ENCODE results near the gene PRDM16. TPM values are rescaled to one million over a fixed set of nuclear protein-coding genes. Genes with fewer than 3 reads are reported as not detected.

The PRDM16 gene
- total and polyA plus RNA-seq, 2 experiments from 2014 or later: 0.14 to 0.16 TPM

DNA sequence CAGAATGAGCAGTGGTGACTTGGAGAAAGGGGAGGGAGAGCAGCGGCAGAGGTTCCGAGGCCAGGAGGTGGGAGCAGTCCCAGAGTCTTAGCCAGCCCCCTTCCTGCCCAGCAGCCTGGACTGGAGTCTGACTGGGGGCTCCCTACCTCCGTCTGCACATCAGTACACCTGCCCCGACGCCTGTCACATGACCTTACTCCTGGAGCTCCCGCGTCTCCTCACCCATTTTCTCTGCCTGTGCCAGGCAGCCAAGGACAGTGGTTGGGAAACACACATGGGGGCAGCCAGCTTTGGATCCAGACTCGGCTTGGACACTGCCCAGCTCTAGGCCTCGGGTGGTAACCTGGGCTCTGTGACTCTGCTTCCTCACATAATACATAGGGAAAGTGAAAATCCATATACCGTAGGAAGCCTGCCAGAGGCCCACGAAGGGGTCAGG, 30.9 kb upstream of the PRDM16 start (continued):
- TF ChIP-seq, protein P1, sequence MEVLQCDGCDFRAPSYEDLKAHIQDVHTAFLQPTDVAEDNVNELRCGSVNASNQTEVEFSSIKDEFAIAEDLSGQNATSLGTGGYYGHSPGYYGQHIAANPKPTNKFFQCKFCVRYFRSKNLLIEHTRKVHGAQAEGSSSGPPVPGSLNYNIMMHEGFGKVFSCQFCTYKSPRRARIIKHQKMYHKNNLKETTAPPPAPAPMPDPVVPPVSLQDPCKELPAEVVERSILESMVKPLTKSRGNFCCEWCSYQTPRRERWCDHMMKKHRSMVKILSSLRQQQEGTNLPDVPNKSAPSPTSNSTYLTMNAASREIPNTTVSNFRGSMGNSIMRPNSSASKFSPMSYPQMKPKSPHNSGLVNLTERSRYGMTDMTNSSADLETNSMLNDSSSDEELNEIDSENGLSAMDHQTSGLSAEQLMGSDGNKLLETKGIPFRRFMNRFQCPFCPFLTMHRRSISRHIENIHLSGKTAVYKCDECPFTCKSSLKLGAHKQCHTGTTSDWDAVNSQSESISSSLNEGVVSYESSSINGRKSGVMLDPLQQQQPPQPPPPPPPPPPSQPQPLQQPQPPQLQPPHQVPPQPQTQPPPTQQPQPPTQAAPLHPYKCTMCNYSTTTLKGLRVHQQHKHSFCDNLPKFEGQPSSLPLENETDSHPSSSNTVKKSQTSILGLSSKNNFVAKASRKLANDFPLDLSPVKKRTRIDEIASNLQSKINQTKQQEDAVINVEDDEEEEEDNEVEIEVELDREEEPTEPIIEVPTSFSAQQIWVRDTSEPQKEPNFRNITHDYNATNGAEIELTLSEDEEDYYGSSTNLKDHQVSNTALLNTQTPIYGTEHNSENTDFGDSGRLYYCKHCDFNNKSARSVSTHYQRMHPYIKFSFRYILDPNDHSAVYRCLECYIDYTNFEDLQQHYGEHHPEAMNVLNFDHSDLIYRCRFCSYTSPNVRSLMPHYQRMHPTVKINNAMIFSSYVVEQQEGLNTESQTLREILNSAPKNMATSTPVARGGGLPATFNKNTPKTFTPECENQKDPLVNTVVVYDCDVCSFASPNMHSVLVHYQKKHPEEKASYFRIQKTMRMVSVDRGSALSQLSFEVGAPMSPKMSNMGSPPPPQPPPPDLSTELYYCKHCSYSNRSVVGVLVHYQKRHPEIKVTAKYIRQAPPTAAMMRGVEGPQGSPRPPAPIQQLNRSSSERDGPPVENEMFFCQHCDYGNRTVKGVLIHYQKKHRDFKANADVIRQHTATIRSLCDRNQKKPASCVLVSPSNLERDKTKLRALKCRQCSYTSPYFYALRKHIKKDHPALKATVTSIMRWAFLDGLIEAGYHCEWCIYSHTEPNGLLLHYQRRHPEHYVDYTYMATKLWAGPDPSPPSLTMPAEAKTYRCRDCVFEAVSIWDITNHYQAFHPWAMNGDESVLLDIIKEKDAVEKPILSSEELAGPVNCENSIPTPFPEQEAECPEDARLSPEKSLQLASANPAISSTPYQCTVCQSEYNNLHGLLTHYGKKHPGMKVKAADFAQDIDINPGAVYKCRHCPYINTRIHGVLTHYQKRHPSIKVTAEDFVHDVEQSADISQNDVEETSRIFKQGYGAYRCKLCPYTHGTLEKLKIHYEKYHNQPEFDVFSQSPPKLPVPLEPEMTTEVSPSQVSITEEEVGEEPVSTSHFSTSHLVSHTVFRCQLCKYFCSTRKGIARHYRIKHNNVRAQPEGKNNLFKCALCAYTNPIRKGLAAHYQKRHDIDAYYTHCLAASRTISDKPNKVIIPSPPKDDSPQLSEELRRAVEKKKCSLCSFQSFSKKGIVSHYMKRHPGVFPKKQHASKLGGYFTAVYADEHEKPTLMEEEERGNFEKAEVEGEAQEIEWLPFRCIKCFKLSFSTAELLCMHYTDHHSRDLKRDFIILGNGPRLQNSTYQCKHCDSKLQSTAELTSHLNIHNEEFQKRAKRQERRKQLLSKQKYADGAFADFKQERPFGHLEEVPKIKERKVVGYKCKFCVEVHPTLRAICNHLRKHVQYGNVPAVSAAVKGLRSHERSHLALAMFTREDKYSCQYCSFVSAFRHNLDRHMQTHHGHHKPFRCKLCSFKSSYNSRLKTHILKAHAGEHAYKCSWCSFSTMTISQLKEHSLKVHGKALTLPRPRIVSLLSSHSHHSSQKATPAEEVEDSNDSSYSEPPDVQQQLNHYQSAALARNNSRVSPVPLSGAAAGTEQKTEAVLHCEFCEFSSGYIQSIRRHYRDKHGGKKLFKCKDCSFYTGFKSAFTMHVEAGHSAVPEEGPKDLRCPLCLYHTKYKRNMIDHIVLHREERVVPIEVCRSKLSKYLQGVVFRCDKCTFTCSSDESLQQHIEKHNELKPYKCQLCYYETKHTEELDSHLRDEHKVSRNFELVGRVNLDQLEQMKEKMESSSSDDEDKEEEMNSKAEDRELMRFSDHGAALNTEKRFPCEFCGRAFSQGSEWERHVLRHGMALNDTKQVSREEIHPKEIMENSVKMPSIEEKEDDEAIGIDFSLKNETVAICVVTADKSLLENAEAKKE (CRISPR knock-in tag; IDR thresholded peaks at IDR 0.05): no peak
- no peak for TF ChIP-seq EZH2phosphoT487 (IDR thresholded peaks at IDR 0.05; ENCODE audit: unreplicated experiment)
- TF ChIP-seq POLR2AphosphoS5 (IDR thresholded peaks at IDR 0.05; ENCODE audit: low read depth): no peak
- no peak for TF ChIP-seq CREB1 (CRISPR knock-in tag; IDR thresholded peaks at IDR 0.05; ENCODE audit: low read depth)
- TF ChIP-seq ZNF331 (CRISPR knock-in tag; IDR thresholded peaks at IDR 0.05; ENCODE audit: low read depth): no peak

DNA sequence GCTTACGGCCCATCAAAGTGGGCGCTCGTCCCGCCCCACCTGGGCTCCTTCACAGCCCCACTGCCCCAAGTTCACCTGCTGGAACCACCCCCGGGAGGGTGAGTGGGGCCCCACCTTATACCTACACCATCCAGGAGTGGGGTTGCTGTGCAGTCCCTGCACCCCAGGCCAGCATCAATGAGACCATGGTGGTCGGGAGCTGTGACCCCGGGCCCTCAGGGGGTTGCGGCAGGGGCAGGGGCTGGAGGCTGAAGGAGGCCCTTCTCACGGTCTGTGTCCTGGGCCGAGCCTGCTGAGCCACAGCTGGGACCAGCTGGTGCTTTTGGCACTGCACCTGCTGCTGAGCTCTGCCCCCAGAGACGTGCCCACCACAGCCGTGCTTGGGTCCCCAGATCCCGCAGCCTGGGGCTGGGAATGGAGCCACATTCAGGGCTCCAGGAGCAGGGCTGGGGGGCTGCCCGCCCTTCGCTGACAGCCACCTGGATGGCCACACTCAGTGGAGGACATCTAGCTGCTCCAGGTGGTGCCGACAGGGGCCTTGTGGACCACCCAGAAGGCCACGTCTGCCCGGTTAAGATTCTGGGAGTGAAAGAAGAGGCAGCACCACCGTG, 30.3 kb upstream of the PRDM16 start:
- DNase-seq (ENCODE audit: low spot score) (no peak), ATAC-seq (no peak)
- H3K27me3 ChIP-seq (ENCODE audit: insufficient read depth): no peaks in the 10 kb centered on the region
- TF ChIP-seq, protein P2, sequence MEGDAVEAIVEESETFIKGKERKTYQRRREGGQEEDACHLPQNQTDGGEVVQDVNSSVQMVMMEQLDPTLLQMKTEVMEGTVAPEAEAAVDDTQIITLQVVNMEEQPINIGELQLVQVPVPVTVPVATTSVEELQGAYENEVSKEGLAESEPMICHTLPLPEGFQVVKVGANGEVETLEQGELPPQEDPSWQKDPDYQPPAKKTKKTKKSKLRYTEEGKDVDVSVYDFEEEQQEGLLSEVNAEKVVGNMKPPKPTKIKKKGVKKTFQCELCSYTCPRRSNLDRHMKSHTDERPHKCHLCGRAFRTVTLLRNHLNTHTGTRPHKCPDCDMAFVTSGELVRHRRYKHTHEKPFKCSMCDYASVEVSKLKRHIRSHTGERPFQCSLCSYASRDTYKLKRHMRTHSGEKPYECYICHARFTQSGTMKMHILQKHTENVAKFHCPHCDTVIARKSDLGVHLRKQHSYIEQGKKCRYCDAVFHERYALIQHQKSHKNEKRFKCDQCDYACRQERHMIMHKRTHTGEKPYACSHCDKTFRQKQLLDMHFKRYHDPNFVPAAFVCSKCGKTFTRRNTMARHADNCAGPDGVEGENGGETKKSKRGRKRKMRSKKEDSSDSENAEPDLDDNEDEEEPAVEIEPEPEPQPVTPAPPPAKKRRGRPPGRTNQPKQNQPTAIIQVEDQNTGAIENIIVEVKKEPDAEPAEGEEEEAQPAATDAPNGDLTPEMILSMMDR (conservative IDR thresholded peaks at IDR 0.05; ENCODE audit: low read depth in 2 of 2): no peak
- TF ChIP-seq POLR2AphosphoS5 (IDR thresholded peaks at IDR 0.05; ENCODE audit: low read depth) (no peak), ZNF331 (CRISPR knock-in tag; IDR thresholded peaks at IDR 0.05; ENCODE audit: low read depth) (no peak), NANOG (IDR thresholded peaks at IDR 0.05; ENCODE audit: borderline replicate concordance) (no peak), ZNF114 (CRISPR knock-in tag; IDR thresholded peaks at IDR 0.05) (no peak), EZH2phosphoT487 (IDR thresholded peaks at IDR 0.05; ENCODE audit: unreplicated experiment) (no peak), STAT1 (IDR thresholded peaks at IDR 0.05; ENCODE audit: unreplicated experiment) (no peak)

More for the DNA sequence above, 30.3 kb upstream of the PRDM16 start:
- Histone ChIP-seq H3K4me1 (ENCODE audit: insufficient read depth) (no peaks in the 10 kb centered on the region), H3K4me3 (no peak overlapping the region), H4K20me1 (replicated peaks; ENCODE audit: insufficient read depth) (no peaks in the 10 kb centered on the region), H3K27ac (ENCODE audit: low read depth) (no peak overlapping the region), H3K4me2 (no peak overlapping the region), H3K79me2 (replicated peaks; ENCODE audit: insufficient read depth) (no peaks in the 10 kb centered on the region), H3K9me2 (ENCODE audit: insufficient read depth) (no peaks in the 10 kb centered on the region), H2AFZ (no peak overlapping the region), H3F3A (replicated peaks; ENCODE audit: low read depth) (no peaks in the 10 kb centered on the region), H3K36me3 (ENCODE audit: insufficient read depth) (no peaks in the 10 kb centered on the region)
- Mint-ChIP-seq H3K4me3 (no peak overlapping the region), H3K27ac (no peak overlapping the region), H3K4me1 (peaks cover 3% of the 10 kb centered on the region; the same call in 2 of the 3 replicates), H3K36me3 (ENCODE audit: low read depth) (no peaks in the 10 kb centered on the region), H3K27me3 (ENCODE audit: insufficient read depth, low read depth, poor library complexity) (peaks cover 9% of the 10 kb centered on the region), H3K9me3 (no peaks in the 10 kb centered on the region)

Measured in GM23338 (cell line).